GM23338 (cell line): Measurements from ENCODE around the gene SLA2. TPM values are rescaled to one million over a fixed set of nuclear protein-coding genes. Genes with fewer than 3 reads are reported as not detected.

Experiments used
- ATAC-seq: fragments of 200-7000 bp; cut with Tn5 transposase; 3 replicates; pipeline ENCODE4 v1.9.1; 2020
- DNase-seq: peaks from one replicate; pipeline ENCODE4 v3.0.0-alpha.2; 2015; ENCODE audit warnings: low spot score
- H2AFZ ChIP-seq: fragments of 200-600 bp; sonication (generic); 2 replicates; pipeline ENCODE4 v1.8.0; 2016; ENCODE audit warnings: antibody characterized with exemption, mild to moderate bottlenecking, moderate library complexity
- H3F3A ChIP-seq: fragments of 200-600 bp; sonication (generic); replicated peaks from 2 replicates; pipeline ENCODE4 v1.8.0; 2017; ENCODE audit warnings: antibody characterized with exemption, mixed run types, low read depth
- H3K27ac ChIP-seq: fragments of 200-600 bp; sonication (generic); 2 replicates; pipeline ENCODE4 v1.6.1; 2016; ENCODE audit warnings: low read depth
- H3K27me3 ChIP-seq: fragments of 200-600 bp; sonication (generic); 2 replicates; pipeline ENCODE4 v1.8.0; 2016; ENCODE audit warnings: mild to moderate bottlenecking, mixed run types, moderate library complexity; ENCODE audit not compliant: insufficient read depth
- H3K36me3 ChIP-seq: fragments of 200-600 bp; sonication (generic); 2 replicates; pipeline ENCODE4 v1.8.0; 2016; ENCODE audit warnings: mild to moderate bottlenecking; ENCODE audit not compliant: insufficient read depth
- H3K4me1 ChIP-seq: fragments of 200-600 bp; sonication (generic); 2 replicates; pipeline ENCODE4 v1.8.0; 2016; ENCODE audit warnings: mild to moderate bottlenecking, moderate library complexity; ENCODE audit not compliant: insufficient read depth
- H3K4me2 ChIP-seq: fragments of 200-600 bp; sonication (generic); 2 replicates; pipeline ENCODE4 v1.7.1; 2017; ENCODE audit warnings: mixed run types
- H3K4me3 ChIP-seq: fragments of 200-600 bp; sonication (generic); 2 replicates; pipeline ENCODE4 v1.6.1; 2016; ENCODE audit warnings: mixed run types
- H3K79me2 ChIP-seq: fragments of 200-600 bp; sonication (generic); replicated peaks from 2 replicates; pipeline ENCODE4 v1.8.0; 2017; ENCODE audit warnings: mild to moderate bottlenecking; ENCODE audit not compliant: insufficient read depth
- H3K9me2 ChIP-seq: fragments of 200-600 bp; sonication (generic); 2 replicates; pipeline ENCODE4 v1.8.0; 2017; ENCODE audit not compliant: insufficient read depth
- H4K20me1 ChIP-seq: fragments of 200-600 bp; sonication (generic); replicated peaks from 2 replicates; pipeline ENCODE4 v1.8.0; 2017; ENCODE audit warnings: mild to moderate bottlenecking; ENCODE audit not compliant: insufficient read depth
- H3K27ac Mint-ChIP-seq: 2 replicates; pipeline ENCODE4 v1.8.0; 2020; ENCODE audit warnings: inconsistent platforms, mild to moderate bottlenecking, moderate library complexity, mixed read lengths
- H3K27me3 Mint-ChIP-seq: 3 replicates; pipeline ENCODE4 v1.8.0; 2022; ENCODE audit warnings: low read depth, mild to moderate bottlenecking, moderate library complexity, mixed read lengths, inconsistent platforms; ENCODE audit not compliant: insufficient read depth, poor library complexity
- H3K36me3 Mint-ChIP-seq: 3 replicates; pipeline ENCODE4 v1.8.0; 2021; ENCODE audit warnings: low read depth, mild to moderate bottlenecking, inconsistent platforms, moderate library complexity, mixed read lengths
- H3K4me1 Mint-ChIP-seq: 3 replicates; pipeline ENCODE4 v1.8.0; 2020; ENCODE audit warnings: mild to moderate bottlenecking, inconsistent platforms, mixed read lengths
- H3K4me3 Mint-ChIP-seq: 3 replicates; pipeline ENCODE4 v1.8.0; 2021; ENCODE audit warnings: moderate library complexity, mild to moderate bottlenecking, inconsistent platforms, mixed read lengths
- H3K9me3 Mint-ChIP-seq: 3 replicates; pipeline ENCODE4 v1.8.0; 2020; ENCODE audit warnings: moderate library complexity, mild to moderate bottlenecking, inconsistent platforms, mixed read lengths
- EZH2phosphoT487 ChIP-seq: fragments of 200-600 bp; sonication (generic); IDR thresholded peaks from one replicate; pipeline ENCODE4 v1.8.1; 2018; ENCODE audit warnings: antibody characterized with exemption; ENCODE audit not compliant: unreplicated experiment
- JUNB ChIP-seq: IDR thresholded peaks from one replicate; pipeline ENCODE4 v1.6.1; 2016; ENCODE audit warnings: antibody characterized with exemption; ENCODE audit not compliant: unreplicated experiment
- POLR2AphosphoS5 ChIP-seq: IDR thresholded peaks from 2 replicates; pipeline ENCODE4 v1.6.1; 2016; ENCODE audit warnings: antibody characterized with exemption, low read depth
- REST ChIP-seq: IDR thresholded peaks from one replicate; pipeline ENCODE4 v1.6.1; 2018; ENCODE audit warnings: antibody characterized with exemption; ENCODE audit not compliant: unreplicated experiment
- polyA plus RNA-seq: library from polyadenylated mRNA; unstranded; fragments of >200 nt; fragmentation: Nextera tagmentation; extraction: Ambion mirVana; gene quantifications from 2 replicates; pipeline ENCODE4 v1.2.1, GENCODE V29; 2016
- total RNA-seq: library from RNA; depleted of rRNA; stranded (reverse); fragments of >200 nt; shearing (Covaris generic); gene quantifications from 2 replicates; pipeline ENCODE4 v1.2.3, GENCODE V29; 2014
- TF ChIP-seq, protein P1 (sequence below): IDR thresholded peaks from 2 replicates; pipeline ENCODE4 v1.6.1; 2016; ENCODE audit warnings: antibody characterized with exemption
- TF ChIP-seq, protein P2 (sequence below): fragments of 250-450 bp; sonication (Bioruptor Pico); IDR thresholded peaks from 2 replicates; pipeline ENCODE4 v1.5.0; 2020; ENCODE audit warnings: mild to moderate bottlenecking, moderate library complexity

The SLA2 gene
- total and polyA plus RNA-seq, 2 experiments from 2014 or later = 0.18 TPM; not detected in 1

GRCh38 chr20:36654506-36654905 lies 8.5 kb upstream of the SLA2 start:
- Histone ChIP-seq H3K4me2 (no peak overlapping the region), H3F3A (no peaks in the 10 kb centered on the region), H3K4me3 (no peak overlapping the region), H3K27ac (no peak overlapping the region), H2AFZ (no peak overlapping the region), H3K36me3 (no peaks in the 10 kb centered on the region), H3K4me1 (no peaks in the 10 kb centered on the region), H3K9me2 (no peaks in the 10 kb centered on the region), H4K20me1 (no peaks in the 10 kb centered on the region), H3K79me2 (no peaks in the 10 kb centered on the region), H3K27me3 (no peaks in the 10 kb centered on the region)
- TF ChIP-seq, protein P1, sequence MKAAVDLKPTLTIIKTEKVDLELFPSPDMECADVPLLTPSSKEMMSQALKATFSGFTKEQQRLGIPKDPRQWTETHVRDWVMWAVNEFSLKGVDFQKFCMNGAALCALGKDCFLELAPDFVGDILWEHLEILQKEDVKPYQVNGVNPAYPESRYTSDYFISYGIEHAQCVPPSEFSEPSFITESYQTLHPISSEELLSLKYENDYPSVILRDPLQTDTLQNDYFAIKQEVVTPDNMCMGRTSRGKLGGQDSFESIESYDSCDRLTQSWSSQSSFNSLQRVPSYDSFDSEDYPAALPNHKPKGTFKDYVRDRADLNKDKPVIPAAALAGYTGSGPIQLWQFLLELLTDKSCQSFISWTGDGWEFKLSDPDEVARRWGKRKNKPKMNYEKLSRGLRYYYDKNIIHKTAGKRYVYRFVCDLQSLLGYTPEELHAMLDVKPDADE = no peak
- no peak for TF ChIP-seq EZH2phosphoT487
- TF ChIP-seq POLR2AphosphoS5 = no peak
- no peak for TF ChIP-seq REST
- no peak for TF ChIP-seq JUNB
- TF ChIP-seq, protein P2, sequence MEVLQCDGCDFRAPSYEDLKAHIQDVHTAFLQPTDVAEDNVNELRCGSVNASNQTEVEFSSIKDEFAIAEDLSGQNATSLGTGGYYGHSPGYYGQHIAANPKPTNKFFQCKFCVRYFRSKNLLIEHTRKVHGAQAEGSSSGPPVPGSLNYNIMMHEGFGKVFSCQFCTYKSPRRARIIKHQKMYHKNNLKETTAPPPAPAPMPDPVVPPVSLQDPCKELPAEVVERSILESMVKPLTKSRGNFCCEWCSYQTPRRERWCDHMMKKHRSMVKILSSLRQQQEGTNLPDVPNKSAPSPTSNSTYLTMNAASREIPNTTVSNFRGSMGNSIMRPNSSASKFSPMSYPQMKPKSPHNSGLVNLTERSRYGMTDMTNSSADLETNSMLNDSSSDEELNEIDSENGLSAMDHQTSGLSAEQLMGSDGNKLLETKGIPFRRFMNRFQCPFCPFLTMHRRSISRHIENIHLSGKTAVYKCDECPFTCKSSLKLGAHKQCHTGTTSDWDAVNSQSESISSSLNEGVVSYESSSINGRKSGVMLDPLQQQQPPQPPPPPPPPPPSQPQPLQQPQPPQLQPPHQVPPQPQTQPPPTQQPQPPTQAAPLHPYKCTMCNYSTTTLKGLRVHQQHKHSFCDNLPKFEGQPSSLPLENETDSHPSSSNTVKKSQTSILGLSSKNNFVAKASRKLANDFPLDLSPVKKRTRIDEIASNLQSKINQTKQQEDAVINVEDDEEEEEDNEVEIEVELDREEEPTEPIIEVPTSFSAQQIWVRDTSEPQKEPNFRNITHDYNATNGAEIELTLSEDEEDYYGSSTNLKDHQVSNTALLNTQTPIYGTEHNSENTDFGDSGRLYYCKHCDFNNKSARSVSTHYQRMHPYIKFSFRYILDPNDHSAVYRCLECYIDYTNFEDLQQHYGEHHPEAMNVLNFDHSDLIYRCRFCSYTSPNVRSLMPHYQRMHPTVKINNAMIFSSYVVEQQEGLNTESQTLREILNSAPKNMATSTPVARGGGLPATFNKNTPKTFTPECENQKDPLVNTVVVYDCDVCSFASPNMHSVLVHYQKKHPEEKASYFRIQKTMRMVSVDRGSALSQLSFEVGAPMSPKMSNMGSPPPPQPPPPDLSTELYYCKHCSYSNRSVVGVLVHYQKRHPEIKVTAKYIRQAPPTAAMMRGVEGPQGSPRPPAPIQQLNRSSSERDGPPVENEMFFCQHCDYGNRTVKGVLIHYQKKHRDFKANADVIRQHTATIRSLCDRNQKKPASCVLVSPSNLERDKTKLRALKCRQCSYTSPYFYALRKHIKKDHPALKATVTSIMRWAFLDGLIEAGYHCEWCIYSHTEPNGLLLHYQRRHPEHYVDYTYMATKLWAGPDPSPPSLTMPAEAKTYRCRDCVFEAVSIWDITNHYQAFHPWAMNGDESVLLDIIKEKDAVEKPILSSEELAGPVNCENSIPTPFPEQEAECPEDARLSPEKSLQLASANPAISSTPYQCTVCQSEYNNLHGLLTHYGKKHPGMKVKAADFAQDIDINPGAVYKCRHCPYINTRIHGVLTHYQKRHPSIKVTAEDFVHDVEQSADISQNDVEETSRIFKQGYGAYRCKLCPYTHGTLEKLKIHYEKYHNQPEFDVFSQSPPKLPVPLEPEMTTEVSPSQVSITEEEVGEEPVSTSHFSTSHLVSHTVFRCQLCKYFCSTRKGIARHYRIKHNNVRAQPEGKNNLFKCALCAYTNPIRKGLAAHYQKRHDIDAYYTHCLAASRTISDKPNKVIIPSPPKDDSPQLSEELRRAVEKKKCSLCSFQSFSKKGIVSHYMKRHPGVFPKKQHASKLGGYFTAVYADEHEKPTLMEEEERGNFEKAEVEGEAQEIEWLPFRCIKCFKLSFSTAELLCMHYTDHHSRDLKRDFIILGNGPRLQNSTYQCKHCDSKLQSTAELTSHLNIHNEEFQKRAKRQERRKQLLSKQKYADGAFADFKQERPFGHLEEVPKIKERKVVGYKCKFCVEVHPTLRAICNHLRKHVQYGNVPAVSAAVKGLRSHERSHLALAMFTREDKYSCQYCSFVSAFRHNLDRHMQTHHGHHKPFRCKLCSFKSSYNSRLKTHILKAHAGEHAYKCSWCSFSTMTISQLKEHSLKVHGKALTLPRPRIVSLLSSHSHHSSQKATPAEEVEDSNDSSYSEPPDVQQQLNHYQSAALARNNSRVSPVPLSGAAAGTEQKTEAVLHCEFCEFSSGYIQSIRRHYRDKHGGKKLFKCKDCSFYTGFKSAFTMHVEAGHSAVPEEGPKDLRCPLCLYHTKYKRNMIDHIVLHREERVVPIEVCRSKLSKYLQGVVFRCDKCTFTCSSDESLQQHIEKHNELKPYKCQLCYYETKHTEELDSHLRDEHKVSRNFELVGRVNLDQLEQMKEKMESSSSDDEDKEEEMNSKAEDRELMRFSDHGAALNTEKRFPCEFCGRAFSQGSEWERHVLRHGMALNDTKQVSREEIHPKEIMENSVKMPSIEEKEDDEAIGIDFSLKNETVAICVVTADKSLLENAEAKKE (CRISPR knock-in tag) = no peak
- Mint-ChIP-seq H3K9me3 (no peaks in the 10 kb centered on the region), H3K4me1 (no peaks in the 10 kb centered on the region), H3K27ac (no peak overlapping the region; the same call in 1 of the 2 replicates), H3K36me3 (no peaks in the 10 kb centered on the region), H3K27me3 (peaks cover 4% of the 10 kb centered on the region), H3K4me3 (no peak overlapping the region)
- DNase-seq = no peak
- no peak for ATAC-seq
